Measurements from ENCODE around the gene FGFR2.

DNA sequence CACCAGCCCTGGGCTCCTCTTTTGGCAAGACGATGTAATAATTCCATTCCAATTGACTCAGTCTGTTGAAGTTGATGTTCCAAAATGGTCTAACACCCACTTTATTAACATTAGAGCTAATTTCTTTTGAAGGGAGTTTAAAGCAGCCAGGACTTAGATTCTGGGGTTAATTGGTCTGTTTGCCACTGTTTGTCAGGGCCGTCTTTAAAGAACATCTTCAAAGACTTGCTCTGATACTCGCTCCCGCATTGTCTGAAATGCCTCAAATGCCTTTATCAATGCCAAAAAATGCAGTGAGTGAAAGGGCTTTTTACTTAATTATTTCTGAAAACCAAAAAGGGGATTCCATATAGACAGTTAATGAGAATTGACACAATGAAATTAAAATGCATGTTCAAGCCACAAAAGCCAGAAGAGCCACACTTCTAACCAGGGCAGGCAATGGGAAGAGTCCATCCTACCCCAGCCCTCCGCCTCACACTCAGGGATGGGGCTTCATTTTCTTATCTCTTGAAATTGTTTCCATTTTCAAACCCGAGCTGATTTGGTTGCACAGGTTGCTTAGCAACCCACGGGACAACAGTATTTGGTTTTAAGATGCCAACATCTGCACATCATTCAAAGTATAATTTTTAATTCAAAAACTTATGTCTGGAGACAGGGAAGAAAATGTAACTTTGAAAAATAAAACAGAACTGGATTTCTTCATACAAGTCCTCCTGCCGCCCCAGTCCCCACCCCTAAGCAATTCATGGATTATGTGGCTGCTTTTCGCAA is 163.0 kb downstream of the FGFR2 start:
- TF ChIP-seq, protein P1, sequence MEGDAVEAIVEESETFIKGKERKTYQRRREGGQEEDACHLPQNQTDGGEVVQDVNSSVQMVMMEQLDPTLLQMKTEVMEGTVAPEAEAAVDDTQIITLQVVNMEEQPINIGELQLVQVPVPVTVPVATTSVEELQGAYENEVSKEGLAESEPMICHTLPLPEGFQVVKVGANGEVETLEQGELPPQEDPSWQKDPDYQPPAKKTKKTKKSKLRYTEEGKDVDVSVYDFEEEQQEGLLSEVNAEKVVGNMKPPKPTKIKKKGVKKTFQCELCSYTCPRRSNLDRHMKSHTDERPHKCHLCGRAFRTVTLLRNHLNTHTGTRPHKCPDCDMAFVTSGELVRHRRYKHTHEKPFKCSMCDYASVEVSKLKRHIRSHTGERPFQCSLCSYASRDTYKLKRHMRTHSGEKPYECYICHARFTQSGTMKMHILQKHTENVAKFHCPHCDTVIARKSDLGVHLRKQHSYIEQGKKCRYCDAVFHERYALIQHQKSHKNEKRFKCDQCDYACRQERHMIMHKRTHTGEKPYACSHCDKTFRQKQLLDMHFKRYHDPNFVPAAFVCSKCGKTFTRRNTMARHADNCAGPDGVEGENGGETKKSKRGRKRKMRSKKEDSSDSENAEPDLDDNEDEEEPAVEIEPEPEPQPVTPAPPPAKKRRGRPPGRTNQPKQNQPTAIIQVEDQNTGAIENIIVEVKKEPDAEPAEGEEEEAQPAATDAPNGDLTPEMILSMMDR (IDR thresholded peaks at IDR 0.05) = no peak
- TF ChIP-seq YY1 (IDR thresholded peaks at IDR 0.05; ENCODE audit: low read depth) = no peak
- no peak for TF ChIP-seq EP300 (IDR thresholded peaks at IDR 0.05; ENCODE audit: borderline replicate concordance in 1 of 2, low read depth in 1 of 2, low read length in 1 of 2)
- TF ChIP-seq, protein P2, sequence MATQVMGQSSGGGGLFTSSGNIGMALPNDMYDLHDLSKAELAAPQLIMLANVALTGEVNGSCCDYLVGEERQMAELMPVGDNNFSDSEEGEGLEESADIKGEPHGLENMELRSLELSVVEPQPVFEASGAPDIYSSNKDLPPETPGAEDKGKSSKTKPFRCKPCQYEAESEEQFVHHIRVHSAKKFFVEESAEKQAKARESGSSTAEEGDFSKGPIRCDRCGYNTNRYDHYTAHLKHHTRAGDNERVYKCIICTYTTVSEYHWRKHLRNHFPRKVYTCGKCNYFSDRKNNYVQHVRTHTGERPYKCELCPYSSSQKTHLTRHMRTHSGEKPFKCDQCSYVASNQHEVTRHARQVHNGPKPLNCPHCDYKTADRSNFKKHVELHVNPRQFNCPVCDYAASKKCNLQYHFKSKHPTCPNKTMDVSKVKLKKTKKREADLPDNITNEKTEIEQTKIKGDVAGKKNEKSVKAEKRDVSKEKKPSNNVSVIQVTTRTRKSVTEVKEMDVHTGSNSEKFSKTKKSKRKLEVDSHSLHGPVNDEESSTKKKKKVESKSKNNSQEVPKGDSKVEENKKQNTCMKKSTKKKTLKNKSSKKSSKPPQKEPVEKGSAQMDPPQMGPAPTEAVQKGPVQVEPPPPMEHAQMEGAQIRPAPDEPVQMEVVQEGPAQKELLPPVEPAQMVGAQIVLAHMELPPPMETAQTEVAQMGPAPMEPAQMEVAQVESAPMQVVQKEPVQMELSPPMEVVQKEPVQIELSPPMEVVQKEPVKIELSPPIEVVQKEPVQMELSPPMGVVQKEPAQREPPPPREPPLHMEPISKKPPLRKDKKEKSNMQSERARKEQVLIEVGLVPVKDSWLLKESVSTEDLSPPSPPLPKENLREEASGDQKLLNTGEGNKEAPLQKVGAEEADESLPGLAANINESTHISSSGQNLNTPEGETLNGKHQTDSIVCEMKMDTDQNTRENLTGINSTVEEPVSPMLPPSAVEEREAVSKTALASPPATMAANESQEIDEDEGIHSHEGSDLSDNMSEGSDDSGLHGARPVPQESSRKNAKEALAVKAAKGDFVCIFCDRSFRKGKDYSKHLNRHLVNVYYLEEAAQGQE (IDR thresholded peaks at IDR 0.05; ENCODE audit: low read depth, low read length) = no peak
- no peak for TF ChIP-seq NRF1 (IDR thresholded peaks at IDR 0.05; ENCODE audit: low read depth, low read length)

All from SK-N-SH (cell line).